HG03139 (cell line): Measurements from ENCODE around the gene SARDH.
"Not testable (repeated sequence)": the region's sequence is repeated elsewhere in the genome, so short reads cannot be mapped to it uniquely, and the experiment has no call there.

Source experiments
- ATAC-seq: cut with Tn5 transposase; IDR thresholded peaks from one replicate; pipeline ENCODE4 v1.9.1; 2021; ENCODE audit not compliant: unreplicated experiment

SARDH gene

DNA sequence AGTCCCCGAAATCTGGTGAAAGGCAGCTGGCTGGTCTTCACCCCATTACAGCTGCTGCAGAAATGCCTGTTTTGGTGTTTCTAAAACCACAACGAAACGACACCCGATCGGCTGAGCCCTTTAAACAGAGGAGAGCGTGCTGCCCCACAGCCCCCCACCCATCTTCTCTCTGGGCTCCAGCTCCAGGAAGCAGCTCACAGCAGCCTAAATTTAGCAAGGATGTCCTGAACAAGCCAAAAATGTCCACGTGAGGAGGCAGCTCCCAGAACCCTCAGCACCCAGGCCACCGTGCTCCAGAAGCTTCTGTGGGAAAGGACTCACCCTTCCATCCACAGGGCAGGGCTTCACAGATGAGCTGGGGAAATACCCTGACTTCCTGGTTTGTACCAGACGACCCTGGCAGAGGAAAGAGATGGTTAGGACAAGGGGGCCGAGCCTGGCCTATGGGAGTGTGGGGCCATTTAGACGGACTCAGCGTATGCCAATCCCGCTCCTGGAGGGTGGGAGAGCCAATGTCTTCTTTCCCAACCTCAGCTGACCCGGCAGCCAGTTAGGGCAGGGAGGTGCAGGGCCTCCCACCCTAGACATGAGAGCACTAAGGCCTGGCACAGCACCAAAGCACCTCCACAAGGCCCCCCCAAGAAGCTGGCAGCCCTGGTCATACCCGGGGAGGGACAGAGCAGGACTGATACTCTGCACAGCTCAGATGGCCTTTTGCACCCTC is 39.1 kb upstream of the SARDH start:
- no peak for ATAC-seq

DNA sequence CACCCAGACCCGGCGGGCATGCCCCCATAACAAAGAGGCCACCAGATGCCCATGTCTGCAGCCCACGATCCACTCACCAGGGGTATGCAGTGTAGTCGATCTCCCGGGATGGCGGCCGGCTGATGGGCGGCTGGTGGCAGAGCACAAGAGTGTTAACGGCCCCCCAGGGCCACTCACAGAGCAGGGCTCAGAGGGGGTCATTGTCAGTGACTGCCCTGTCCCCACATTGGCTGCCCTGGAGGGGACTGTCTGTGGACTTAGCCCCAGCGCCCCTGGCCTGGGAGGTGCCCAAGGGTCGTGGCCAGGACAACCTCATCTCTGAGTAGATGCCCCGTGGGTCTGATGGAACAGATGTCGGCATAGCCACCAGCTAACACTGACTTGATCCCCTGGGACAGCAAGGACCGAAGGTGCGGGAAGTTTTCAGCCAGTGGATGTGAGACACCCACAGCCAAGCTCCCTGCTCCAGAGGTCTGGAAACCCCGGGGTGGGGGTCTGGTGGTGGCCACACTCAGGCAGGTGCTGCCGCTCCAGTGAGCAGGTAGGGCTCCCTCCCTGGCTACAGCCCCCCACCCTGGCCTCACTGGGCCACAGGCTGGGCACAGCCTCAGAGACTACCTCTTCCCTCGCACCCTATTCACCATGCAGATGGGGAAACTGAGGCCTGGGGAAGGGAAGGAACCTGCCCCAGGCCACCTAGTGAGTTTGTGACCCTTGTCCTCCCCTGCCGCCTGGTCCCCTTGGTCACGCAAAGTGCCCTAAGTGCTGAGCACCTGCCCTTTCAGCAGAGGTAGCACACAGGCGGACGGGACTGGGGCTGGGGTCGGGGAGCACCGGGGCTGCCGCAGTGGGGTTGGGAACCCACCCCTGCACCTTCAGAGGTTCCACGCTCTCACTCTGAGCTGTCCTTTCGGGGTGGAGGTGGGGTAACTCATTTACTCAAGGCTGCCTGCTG is 38.1 kb upstream of the SARDH start:
- no peak for ATAC-seq

DNA sequence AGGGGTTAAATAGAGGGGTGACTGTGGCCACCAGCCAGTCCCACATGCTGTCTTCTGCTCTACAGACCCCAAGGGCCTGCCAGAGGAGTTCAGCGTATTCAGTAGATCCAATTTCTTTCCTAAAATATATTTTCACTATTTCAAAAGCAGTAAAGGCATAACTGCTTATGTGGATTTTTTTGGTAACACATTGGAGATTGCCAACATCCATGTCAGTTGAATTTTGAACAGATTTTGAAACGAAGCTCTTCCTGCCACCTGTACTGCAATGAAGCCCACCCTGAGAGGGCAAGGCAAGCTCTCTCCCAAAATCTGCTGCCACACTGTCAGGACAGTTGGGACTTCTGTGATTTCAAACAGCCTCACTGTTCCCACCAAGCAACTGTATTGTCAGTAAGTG is 37.1 kb upstream of the SARDH start:
- no peak for ATAC-seq

DNA sequence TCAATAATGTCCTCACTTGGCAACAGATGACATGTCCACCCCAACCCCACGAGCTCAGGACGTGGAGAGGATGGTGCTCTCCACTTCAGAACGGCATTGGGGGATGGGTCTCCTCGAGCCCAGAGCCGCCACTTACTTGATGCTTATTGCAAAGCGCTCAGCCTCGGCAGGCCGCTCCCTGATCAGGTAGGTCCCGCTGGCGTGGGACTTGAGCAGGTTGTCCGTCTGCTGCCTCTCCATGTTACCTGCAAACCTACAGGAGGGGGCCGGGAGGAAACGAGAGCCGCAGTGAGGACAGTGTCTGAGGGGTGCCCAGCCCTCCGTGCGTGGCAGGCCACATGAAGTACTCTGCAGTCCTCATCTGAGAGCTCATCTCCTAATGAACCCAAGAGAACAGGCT is 36.6 kb upstream of the SARDH start:
- no peak for ATAC-seq

DNA sequence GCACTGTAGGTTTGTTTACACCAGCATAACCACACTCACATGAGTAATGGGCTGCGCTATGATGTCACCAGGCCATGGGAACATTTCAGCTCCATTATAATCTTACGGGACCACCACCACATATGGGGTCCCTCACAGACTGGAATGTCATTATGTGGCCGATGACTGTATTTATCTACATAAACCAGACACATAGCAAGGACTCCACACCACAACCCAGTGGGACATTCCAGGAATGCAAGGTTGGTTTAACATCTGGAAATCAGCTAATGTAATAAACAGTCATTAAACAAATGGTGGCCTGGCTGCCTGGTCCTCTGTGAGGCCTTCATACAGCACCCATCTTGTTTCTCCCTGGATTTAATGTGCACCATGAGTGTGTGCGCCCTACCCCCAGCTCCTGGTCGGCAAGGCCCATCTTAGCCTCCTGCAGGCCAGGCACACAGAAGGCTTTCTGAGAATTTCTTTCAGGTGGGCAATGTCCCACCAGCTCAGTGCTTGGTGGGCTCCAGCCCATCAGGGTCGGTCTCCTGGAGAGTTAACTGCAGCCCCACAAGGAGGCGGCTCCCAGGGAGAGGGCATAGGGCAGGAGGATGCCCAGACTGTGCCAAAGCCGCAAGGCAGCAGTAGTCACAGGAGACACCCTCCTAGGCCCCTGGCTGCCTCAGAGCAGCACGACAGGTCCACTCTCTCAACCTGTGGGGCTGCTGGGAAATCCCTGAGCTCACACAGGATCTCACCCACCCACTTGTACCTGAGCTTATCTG is 35.9 kb upstream of the SARDH start:
- ATAC-seq, result no peak

DNA sequence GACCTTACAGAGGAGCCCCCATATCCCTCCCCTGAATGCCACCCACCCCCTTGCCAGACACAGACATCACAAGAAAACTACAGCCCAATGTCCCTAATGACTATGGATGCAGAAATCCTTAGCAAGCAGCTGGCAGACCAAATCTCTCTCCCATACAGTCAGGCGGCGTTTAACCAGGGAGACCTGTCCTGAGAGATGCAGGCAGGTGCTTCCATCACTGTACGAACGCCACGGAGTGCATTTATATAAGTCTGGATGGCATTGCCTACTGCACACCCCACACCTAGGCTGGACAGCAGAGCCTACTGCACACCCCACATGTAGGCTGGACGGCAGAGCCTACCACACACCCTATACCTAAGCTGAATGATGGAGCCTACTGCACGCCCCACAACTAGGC is 34.4 kb upstream of the SARDH start:
- ATAC-seq, result no peak

DNA sequence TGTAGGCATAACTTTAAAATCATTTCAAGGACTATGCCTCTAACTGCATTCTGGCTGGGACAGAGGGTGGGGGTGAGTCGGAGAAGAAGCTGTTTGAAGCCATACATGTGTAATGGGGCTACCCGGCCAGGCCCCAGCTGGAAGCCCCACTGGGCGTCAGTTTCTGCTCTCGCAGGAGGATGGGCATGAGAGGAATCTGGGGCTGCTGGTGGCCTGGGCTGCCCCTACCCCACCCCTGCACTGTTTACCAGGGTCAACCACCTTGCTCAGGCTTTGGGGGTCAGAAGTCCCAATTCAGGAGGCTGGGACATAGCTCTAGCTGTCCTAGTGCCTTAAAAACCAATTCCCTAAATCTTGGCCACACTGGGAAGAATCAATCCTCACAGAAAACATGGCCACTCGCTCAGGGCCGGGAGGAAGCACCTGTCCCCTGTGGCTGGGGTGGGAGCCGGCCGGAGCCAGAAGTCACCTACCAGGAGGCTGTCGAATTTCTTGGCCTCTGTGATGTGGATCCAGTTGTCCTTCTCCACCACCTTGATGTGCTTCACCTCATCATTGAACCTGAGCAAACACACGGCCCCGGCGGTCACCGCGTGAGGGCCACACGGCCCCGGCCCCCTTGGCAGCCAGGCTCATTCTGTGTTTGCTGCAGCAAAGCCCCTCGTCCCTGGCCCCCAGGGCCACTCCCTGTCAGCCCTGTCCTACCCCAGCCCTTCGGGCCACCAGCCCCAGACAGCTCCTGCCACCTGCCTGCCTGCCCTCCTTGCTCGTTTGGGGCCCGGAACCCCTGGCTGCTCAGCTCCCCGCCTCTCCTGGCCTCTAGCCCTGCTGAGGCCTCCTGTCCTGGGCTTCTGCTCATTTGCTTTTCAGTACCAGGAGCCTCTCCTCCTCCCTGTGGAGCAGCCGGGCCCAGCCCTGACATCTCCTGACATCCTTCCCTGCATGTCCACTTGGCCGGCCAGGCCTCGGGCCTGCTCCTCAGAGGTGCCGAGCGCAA is 33.6 kb upstream of the SARDH start:
- ATAC-seq, result no peak

DNA sequence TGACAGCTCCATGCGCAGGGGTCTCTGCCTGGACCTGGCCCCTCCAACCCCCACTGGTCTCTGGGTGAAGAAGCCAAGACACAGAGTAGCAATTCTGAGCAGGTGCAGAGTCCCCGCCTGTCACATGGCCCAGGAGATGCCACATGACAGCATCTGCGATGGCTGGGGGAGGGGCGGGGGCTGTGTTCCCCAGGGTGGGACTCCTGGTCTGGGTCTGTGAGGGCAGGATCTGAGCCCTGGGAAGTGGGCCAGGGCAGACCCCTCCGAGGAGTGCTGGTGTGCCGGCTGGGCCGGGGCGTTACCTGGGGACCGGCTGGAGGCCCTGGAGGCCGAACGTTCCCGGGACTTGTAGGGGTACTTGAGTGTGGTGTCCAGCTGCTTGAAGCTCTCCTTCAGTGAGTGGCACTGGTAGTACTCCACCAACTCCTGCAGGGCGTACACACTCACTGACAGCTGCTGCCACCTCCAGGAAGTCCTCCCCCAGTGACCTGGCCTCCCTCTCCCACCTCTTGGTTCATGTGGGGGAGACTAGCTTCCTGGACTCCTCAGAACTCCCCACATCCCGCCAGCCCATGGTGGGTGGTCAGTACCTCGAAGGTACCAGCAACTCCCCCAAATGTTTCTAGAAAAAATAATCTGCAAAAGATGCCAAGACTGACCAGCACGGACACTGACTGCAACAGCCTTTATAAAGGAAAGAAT is 32.1 kb upstream of the SARDH start:
- no peak for ATAC-seq

DNA sequence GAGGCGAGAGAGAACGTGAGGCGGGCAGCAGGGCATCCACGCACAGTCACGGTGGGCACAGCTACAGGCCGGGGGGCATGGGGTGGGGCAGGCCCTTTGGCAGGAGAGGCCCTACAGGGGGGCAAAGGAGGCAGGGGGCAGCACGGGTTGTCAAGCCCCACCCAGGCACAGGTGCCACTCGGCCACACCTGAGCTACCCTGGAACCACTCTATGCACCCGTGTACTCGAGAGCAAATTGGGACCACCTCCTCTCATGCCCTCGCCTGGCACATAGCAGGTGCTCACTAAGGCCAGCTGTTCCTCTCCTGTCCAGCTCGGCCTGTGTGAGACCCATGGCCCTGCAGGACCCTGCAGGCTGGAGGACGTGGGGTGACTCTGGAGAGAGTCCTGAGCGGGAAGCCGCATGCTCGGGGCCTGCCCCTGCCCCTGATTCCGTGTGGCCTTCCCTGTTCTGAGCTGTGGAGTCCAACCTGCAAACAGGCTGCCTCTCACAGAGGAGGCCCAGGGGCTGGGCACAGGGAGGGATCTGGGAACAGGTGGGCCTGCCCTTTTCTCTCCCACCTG is 31.4 kb upstream of the SARDH start:
- no peak for ATAC-seq

DNA sequence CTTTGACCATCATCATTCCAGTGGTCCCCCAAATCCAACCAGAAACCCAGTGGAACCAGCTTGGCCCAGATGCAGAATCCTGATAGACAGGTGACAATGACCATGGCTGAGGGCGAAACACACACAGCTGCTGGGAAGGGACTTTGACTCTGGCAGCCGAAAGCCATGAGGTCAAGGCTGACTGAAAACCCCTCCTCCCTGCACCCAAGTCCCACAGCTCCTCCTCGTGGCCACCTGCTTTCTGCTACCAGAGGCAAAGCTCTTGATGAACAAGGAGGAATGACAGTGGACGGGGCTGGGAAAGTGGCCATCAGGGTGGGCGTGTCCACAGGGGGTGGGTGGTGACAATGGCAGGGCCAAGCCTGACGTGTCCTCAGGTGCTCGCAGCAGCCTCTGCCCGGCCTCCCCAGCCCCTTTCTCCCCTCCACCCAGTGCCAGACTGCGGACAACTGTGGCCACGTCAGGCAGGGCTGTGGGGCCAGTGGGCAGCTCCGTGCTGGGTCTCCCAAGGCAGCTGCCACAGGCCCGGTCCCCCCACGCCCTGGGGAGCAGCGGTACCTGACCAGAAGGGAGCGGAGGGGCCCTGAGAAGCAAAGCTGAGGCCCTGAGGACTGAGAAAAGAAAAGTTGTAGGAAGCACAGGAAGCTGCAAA is 30.8 kb upstream of the SARDH start:
- no peak for ATAC-seq

DNA sequence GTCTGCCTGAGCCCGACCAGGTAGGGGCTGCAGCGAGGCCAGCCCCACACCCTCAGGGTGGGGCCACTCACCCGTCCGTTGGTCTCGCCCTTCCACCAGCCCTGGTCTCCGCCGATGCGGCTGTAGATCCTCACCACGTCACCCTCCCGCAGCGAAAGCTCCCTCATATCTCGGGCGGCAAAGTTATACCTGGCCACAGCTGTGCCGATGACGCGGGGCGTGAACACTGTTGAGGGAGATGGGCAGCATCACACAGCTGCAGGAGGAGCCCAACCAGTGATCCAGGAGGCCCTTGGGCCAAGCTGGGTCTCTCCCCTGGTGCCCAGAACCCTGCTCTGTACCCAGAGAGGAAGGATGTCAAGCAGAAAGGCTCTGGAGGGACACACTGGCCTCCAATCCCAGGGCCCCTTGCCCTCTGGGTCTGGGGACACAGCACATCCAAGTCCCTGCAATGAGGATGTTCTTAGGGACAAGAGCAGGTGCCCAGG is 30.3 kb upstream of the SARDH start:
- ATAC-seq, result no peak

DNA sequence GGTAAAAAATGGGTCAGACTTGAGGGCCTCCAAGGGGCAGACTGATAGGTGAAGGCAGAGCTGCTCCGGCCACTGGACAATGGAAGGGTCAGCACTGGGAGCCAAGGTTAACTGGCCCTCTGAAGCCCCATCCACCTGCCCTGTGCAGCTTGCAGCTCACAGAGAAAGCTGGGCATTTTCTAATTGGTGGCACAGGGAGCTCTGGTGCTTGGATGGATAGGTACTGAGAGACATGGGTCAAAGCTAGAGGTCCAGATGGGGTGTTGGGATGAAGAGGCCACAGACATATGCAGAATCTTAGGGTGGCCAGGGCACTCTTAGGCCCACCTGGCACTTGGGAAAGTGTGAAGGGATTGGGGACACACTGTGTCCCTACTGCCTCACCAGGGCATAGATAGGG is 29.5 kb upstream of the SARDH start:
- ATAC-seq, result no peak

DNA sequence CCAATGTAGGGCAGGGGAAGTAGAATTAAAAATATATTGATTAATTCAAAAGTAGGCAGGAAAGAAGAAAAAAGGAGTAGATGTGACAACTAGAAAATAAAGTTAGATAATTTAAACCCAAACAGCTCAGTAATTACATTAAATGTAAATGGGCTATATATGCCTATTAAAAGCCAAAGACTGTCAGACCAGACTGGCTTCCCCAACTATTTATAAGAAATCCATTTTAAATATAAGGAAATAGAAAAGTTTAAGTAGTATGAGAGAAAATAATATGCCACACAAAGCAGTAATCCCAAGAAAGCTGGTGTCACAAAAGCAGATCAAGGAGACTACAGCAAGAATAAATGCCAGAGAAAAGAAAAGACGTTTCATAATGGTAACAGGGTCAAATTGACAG is 28.9 kb upstream of the SARDH start:
- no peak for ATAC-seq

DNA sequence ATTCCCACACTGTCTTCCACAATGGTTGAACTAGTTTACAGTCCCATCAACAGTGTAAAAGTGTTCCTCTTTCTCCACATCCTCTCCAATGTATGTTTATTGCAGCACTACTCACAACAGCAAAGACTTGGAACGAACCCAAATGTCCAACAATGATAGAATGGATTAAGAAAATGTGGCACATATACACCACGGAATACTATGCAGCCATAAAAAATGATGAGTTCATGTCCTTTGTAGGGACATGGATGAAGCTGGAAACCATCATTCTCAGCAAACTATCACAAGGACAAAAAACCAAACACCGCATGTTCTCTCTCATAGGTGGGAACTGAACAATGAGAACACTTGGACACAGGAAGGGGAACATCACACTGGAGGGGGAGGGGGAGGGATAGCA is 28.1 kb upstream of the SARDH start:
- not testable (repeated sequence) for ATAC-seq

DNA sequence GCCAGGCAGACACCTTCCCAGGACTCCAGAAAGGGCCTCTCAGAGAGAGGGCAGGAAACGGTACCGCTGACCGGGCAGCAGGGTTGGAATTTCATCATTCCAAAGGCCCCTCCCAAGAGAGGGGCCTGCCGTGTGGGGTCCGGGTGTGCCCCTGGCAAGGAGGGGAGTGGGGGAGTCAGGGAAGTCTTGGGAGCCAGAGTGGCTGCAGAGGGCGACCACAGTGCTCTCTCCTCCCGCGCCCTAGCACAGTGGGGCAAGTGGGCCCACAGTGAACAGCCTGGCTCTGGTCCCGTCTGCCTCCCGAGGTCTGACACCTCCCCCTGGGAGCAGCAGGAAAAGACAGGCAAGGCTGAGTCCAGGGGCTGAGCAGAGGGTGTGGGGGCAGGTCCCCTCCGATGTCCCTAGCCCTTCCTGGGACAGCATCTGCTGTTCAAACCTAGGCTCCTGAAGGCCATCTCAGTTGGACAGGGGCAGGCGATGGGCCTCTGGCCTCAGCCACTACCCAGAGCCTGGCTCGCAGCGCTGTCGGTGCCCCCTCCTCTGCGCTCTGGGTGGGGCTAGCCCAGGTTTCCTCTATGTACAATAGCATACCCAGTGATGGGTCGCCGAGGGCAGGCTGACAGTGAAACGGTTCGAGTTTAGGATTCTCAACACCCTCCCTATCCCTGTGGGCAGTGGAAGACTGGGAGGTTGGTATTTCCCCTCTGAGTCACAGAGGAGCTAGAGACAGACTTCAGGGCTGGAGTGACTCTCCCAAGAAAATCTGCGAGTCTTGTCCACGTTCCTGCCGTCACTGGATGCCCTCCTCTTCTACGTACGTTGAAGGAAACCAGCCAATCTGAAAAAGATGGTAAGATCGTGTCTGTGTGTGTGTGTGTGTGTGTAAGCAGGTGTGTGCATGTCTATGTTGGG is 25.4 kb upstream of the SARDH start:
- ATAC-seq, result no peak

DNA sequence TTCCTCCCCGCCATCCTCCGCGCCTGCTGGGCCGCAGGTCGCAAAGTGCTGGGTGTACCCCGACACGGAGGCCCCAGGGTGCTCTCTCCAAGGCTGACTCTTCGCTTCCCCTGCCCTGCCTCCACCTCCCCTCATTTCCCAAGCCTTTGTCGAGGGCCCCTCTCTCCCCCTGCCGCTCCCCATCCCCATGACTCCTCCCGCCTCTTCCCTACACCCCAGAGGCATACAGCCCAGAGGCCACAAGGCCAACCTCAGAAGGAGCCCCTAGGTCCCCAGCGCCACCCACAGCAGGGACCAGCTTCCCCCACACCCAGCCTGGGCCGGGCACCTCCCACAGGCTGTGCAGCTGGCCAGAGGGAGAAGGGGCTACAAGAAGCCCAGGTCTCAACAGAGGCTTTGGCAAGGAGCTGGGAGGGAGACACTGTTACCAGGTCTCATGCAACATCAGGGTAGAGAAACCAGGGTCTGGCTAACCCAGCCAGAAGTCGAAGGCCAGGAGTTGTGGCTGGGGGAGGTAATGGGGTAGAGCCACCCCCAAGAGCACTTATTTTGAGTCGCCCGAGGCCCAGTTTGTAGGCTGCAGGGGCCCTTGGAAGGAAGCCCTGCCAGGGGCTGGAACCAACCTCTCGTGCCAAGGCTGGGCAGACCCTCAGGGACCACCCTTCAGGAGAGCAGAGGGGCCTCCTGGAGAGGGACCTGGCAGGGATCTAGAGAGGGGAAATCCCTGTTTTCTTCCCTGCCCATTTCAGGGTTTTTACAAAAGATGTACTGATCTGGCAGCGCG is 24.5 kb upstream of the SARDH start:
- no peak for ATAC-seq
